ENCODE measurements around the gene JAG1. TPM values are rescaled to one million over a fixed set of nuclear protein-coding genes. Genes with fewer than 3 reads are reported as not detected.

JAG1 gene
- total RNA-seq, 1 donor from 2014 or later, result 20.5 TPM

DNA sequence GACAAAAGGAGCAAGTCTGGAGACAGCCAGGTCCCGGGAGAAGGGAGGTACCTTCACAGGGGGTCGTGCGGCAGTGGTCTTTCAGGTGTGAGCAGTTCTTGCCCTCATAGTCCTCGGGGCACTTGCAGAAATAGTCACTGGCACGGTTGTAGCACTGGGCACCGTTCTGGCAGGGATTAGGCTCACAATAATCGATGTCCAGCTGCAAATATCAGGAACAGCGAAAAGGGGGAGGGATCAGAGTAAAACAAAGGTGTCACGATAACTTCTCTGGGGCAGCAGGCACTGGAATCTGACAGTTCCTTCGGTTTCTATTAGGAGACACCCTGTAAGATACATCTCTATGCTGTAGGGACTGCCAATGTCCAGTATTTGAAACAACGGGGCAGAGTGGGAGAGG is 25.9 kb downstream of the JAG1 start:
- no peak for TF ChIP-seq CTCF (IDR thresholded peaks at IDR 0.05; ENCODE audit: borderline replicate concordance)
- peaks cover 84% of the 10 kb centered on the region for H3K4me1 ChIP-seq
- no peaks in the 10 kb centered on the region for H3K9me3 ChIP-seq (replicated peaks)
- DNase-seq, result no peak
- intact Hi-C loops (cut with micrococcal nuclease), result no loop called here
- H3K4me3 ChIP-seq, result no peak overlapping the region
- H3K27ac ChIP-seq (replicated peaks), result peak overlapping the region; percentile 71
- H3K36me3 ChIP-seq, result peaks cover 92% of the 10 kb centered on the region
- H3K27me3 ChIP-seq (ENCODE audit: low read depth), result no peaks in the 10 kb centered on the region

DNA sequence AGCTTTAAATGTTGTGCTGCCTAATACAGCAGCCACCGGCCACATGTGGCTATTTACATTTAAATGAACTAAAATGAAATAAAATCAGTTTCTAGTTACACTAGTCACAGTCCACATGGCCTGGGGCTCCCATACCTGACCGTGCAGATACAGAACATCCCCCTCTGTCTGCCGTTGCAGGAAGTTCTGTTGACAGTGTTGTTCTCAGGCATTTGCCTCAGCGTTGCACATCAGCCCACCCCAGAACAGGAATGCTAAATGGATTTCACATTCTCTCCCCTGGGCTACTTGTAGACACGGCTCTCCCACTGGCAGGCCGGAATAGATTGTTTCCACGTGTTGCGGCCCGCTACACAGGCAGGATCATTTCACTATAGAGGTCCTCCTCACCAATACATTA is 26.3 kb downstream of the JAG1 start:
- intact Hi-C loops (cut with micrococcal nuclease), result no loop called here
- Histone ChIP-seq H3K4me1 (peaks cover 84% of the 10 kb centered on the region), H3K9me3 (replicated peaks) (no peaks in the 10 kb centered on the region), H3K27me3 (ENCODE audit: low read depth) (no peaks in the 10 kb centered on the region), H3K36me3 (peaks cover 92% of the 10 kb centered on the region), H3K27ac (replicated peaks) (peak overlapping the region; percentile 71), H3K4me3 (no peak overlapping the region)
- no peak for DNase-seq
- TF ChIP-seq CTCF (IDR thresholded peaks at IDR 0.05; ENCODE audit: borderline replicate concordance), result peak; percentile 41

GRCh38 chr20:10646886-10647420 is 26.8 kb downstream of the JAG1 start:
- DNase-seq, result no peak
- TF ChIP-seq CTCF (IDR thresholded peaks at IDR 0.05; ENCODE audit: borderline replicate concordance), result no peak
- peaks cover 92% of the 10 kb centered on the region for H3K36me3 ChIP-seq
- H3K4me3 ChIP-seq, result no peak overlapping the region
- H3K9me3 ChIP-seq (replicated peaks), result no peaks in the 10 kb centered on the region
- no peaks in the 10 kb centered on the region for H3K27me3 ChIP-seq (ENCODE audit: low read depth)
- peak overlapping the region; percentile 71 for H3K27ac ChIP-seq (replicated peaks)
- peaks cover 79% of the 10 kb centered on the region for H3K4me1 ChIP-seq
- intact Hi-C loops (cut with micrococcal nuclease), result no loop called here

- TF ChIP-seq CTCF (IDR thresholded peaks at IDR 0.05; ENCODE audit: borderline replicate concordance), result no peak
- Histone ChIP-seq H3K27me3 (ENCODE audit: low read depth) (no peaks in the 10 kb centered on the region), H3K27ac (replicated peaks) (peak overlapping the region; percentile 71), H3K4me1 (peaks cover 69% of the 10 kb centered on the region), H3K36me3 (peaks cover 99% of the 10 kb centered on the region), H3K4me3 (no peak overlapping the region), H3K9me3 (replicated peaks) (no peaks in the 10 kb centered on the region)
- no peak for DNase-seq
- intact Hi-C loops (cut with micrococcal nuclease), result no loop called here
Observed at GRCh38 chr20:10646006-10646405, 27.8 kb downstream of the JAG1 start.

- peaks cover 99% of the 10 kb centered on the region for H3K36me3 ChIP-seq
- peaks cover 69% of the 10 kb centered on the region for H3K4me1 ChIP-seq
- peak overlapping the region; percentile 71 for H3K27ac ChIP-seq (replicated peaks)
- TF ChIP-seq CTCF (IDR thresholded peaks at IDR 0.05; ENCODE audit: borderline replicate concordance), result no peak
- intact Hi-C loops (cut with micrococcal nuclease), result no loop called here
- H3K27me3 ChIP-seq (ENCODE audit: low read depth), result no peaks in the 10 kb centered on the region
- H3K9me3 ChIP-seq (replicated peaks), result no peaks in the 10 kb centered on the region
- DNase-seq, result no peak
- no peak overlapping the region for H3K4me3 ChIP-seq
Observed at GRCh38 chr20:10645205-10645570, 28.6 kb downstream of the JAG1 start.
